ENCODE results near the gene DYNC1I1. TPM values are rescaled to one million over a fixed set of nuclear protein-coding genes. Genes with fewer than 3 reads are reported as not detected.
A peak's percentile ranks its signal among the peaks of the same experiment; 100 is the strongest.

DYNC1I1 gene
- total RNA-seq, 1 experiment from 2014 or later: 1.1 TPM

- DNase-seq (ENCODE audit: low read depth): peak; percentile 54
Measured at GRCh38 chr7:96075510-96076349, 303.4 kb downstream of the DYNC1I1 start.

GRCh38 chr7:96076350-96076707, 304.0 kb downstream of the DYNC1I1 start:
- no peak for DNase-seq (ENCODE audit: low read depth)

- DNase-seq (ENCODE audit: low read depth): no peak
Measured at GRCh38 chr7:96080027-96080426, 307.7 kb downstream of the DYNC1I1 start.

- DNase-seq (ENCODE audit: low read depth): peak; percentile 65
Measured at GRCh38 chr7:96084881-96085553, 312.7 kb downstream of the DYNC1I1 start.

GRCh38 chr7:96085953-96086352, 313.6 kb downstream of the DYNC1I1 start:
- DNase-seq (ENCODE audit: low read depth): no peak

- DNase-seq (ENCODE audit: low read depth): peak; percentile 26
Measured at GRCh38 chr7:96088579-96088978, 316.2 kb downstream of the DYNC1I1 start.

GRCh38 chr7:96089511-96089910, 317.2 kb downstream of the DYNC1I1 start:
- no peak for DNase-seq (ENCODE audit: low read depth)

- no peak for DNase-seq (ENCODE audit: low read depth)
Measured at GRCh38 chr7:96090756-96091155, 318.4 kb downstream of the DYNC1I1 start.

- peak; percentile 83 for DNase-seq (ENCODE audit: low read depth)
Measured at GRCh38 chr7:96093435-96093834, 321.1 kb downstream of the DYNC1I1 start.

GRCh38 chr7:96097835-96098234, 325.5 kb downstream of the DYNC1I1 start:
- no peak for DNase-seq (ENCODE audit: low read depth)

GRCh38 chr7:96100737-96101136, 328.4 kb downstream of the DYNC1I1 start:
- no peak for DNase-seq (ENCODE audit: low read depth)

- no peak for DNase-seq (ENCODE audit: low read depth)
Measured at GRCh38 chr7:96102096-96102811, 329.9 kb downstream of the DYNC1I1 start.

- DNase-seq (ENCODE audit: low read depth): no peak
Measured at GRCh38 chr7:96104984-96105383, 332.6 kb downstream of the DYNC1I1 start.

- DNase-seq (ENCODE audit: low read depth): no peak
Measured at GRCh38 chr7:96111405-96111804, 339.1 kb downstream of the DYNC1I1 start.

GRCh38 chr7:96114190-96114589, 341.8 kb downstream of the DYNC1I1 start:
- no peak for DNase-seq (ENCODE audit: low read depth)

GRCh38 chr7:96116173-96116572, 343.8 kb downstream of the DYNC1I1 start:
- no peak for DNase-seq (ENCODE audit: low read depth)

GRCh38 chr7:96118449-96119001, 346.2 kb downstream of the DYNC1I1 start:
- peak; percentile 8 for DNase-seq (ENCODE audit: low read depth)

GRCh38 chr7:96120445-96121225, 348.3 kb downstream of the DYNC1I1 start:
- peak; percentile 3 for DNase-seq (ENCODE audit: low read depth)

- no peak for DNase-seq (ENCODE audit: low read depth)
Measured at GRCh38 chr7:96121752-96122151, 349.4 kb downstream of the DYNC1I1 start.

GRCh38 chr7:96122746-96123145, 350.4 kb downstream of the DYNC1I1 start:
- DNase-seq (ENCODE audit: low read depth): no peak

- no peak for DNase-seq (ENCODE audit: low read depth)
Measured at GRCh38 chr7:96126382-96126781, 354.0 kb downstream of the DYNC1I1 start.

Measured in LHCN-M2 (cell line).